K562 (cell line): ENCODE results near the gene PLTP. TPM values are rescaled to one million over a fixed set of nuclear protein-coding genes. Genes with fewer than 3 reads are reported as not detected.

Source experiments
- DEAF1 ChIP-seq: fragments of 450-650 bp; formaldehyde crosslinking; IDR thresholded peaks from 2 replicates; pipeline ENCODE4 v1.4.0; 2020; ENCODE audit warnings: mild to moderate bottlenecking, moderate library complexity
- EGR1 ChIP-seq: fragments of 450-650 bp; conservative IDR thresholded peaks from 2 replicates; pipeline ENCODE4 v1.6.1; 2017; ENCODE audit warnings: mild to moderate bottlenecking
- EP300 ChIP-seq: IDR thresholded peaks from 2 replicates; pipeline ENCODE4 v1.6.1; 2012; ENCODE audit warnings: low read length, improper control_type of control experiment
- MNT ChIP-seq, 2 experiments: fragments of 450-650 bp; conservative IDR thresholded peaks; 2 replicates each; pipeline ENCODE4 v1.6.1; 2017; ENCODE audit warnings: mild to moderate bottlenecking in 2 of 2, moderate library complexity in 2 of 2
- MYBL2 ChIP-seq, 2 experiments: fragments of 450-650 bp in 1 of 2; sonication (generic) in 1 of 2; formaldehyde crosslinking in 1 of 2; IDR thresholded peaks; 2 replicates each; pipeline versions ENCODE4 v1.6.1 to v1.8.1; 2017 to 2022; ENCODE audit warnings: borderline replicate concordance in 1 of 2, inconsistent platforms in 1 of 2, low read depth in 1 of 2, mild to moderate bottlenecking in 1 of 2, missing genetic modification reagents in 1 of 2, moderate library complexity in 1 of 2
- TAF9B ChIP-seq: fragments of 450-650 bp; IDR thresholded peaks from 2 replicates; pipeline ENCODE4 v1.6.1; 2018; ENCODE audit warnings: mild to moderate bottlenecking; ENCODE audit not compliant: partially characterized antibody
- XRCC4 ChIP-seq: IDR thresholded peaks from one replicate; pipeline ENCODE4 v1.6.1; 2011; ENCODE audit not compliant: insufficient read depth, insufficient read length; ENCODE audit errors: extremely low read depth
- ZFX ChIP-seq: sonication (generic); formaldehyde crosslinking; IDR thresholded peaks from 2 replicates; pipeline ENCODE4 v1.8.0; 2022; ENCODE audit warnings: mild to moderate bottlenecking, missing genetic modification reagents, moderate library complexity
- ZNF197 ChIP-seq: fragments of 200-800 bp; sonication (Bioruptor generic); IDR thresholded peaks from 2 replicates; pipeline ENCODE4 v1.6.1; 2016; ENCODE audit warnings: low read depth, missing genetic modification characterization, missing compliant biosample characterization
- ZNF263 ChIP-seq: sonication (generic); formaldehyde crosslinking; IDR thresholded peaks from 2 replicates; pipeline ENCODE4 v1.8.0; 2022; ENCODE audit warnings: mild to moderate bottlenecking, missing genetic modification reagents, borderline replicate concordance
- ZNF57 ChIP-seq: fragments of 450-650 bp; formaldehyde crosslinking; IDR thresholded peaks from 2 replicates; pipeline ENCODE4 v1.4.0; 2020; ENCODE audit warnings: mild to moderate bottlenecking, moderate library complexity
- ZNF609 ChIP-seq: sonication (generic); formaldehyde crosslinking; IDR thresholded peaks from 2 replicates; pipeline ENCODE4 v1.8.1; 2023; ENCODE audit warnings: missing genetic modification reagents, mild to moderate bottlenecking, borderline replicate concordance
- polyA plus RNA-seq, 8 experiments: library from polyadenylated mRNA; depleted of rRNA in 4 of 8; stranded (reverse) in 5 of 8; unstranded in 3 of 8; fragments of >200 nt; fragmentation: Nextera tagmentation in 2 of 8; fragmentation: Illumina TruSeq in 1 of 8; extraction: Ambion mirVana in 2 of 8; extraction: Trizol in 1 of 8; gene quantifications; 2 replicates each; pipeline versions ENCODE4 v1.2.1 to v1.2.3, GENCODE V29; 2011 to 2014; ENCODE audit warnings: inconsistent platforms in 1 of 8, missing spikeins in 1 of 8
- total RNA-seq, 7 experiments: library from RNA; depleted of rRNA in 6 of 7; stranded (reverse); fragments of >200 nt in 6 of 7; fragmentation: Illumina TruSeq in 2 of 7; extraction: Trizol in 2 of 7; gene quantifications; 2 replicates each; pipeline versions ENCODE4 v1.2.1 to v1.2.3, GENCODE V29; 2011 to 2021; ENCODE audit warnings: low replicate concordance in 1 of 7
- TF ChIP-seq, protein P1 (sequence below): fragments of 250-450 bp; sonication (Bioruptor Pico); IDR thresholded peaks from 2 replicates; pipeline ENCODE4 v1.8.0; 2022; ENCODE audit warnings: moderate library complexity, mild to moderate bottlenecking, inconsistent platforms
- TF ChIP-seq, protein P2 (sequence below): fragments of 450-650 bp; formaldehyde crosslinking; IDR thresholded peaks from 2 replicates; pipeline ENCODE4 v1.4.0; 2020; ENCODE audit warnings: mild to moderate bottlenecking, moderate library complexity
- TF ChIP-seq, protein P3 (sequence below): fragments of 450-650 bp; formaldehyde crosslinking; conservative IDR thresholded peaks from 2 replicates; pipeline ENCODE4 v1.4.0; 2022; ENCODE audit warnings: mild to moderate bottlenecking, missing genetic modification characterization

The PLTP gene
- total and polyA plus RNA-seq, 9 of the 15 experiments (the other 6 are each of a cell fraction or from before 2014, with no cell fraction given), result 2.8 to 29.3 (median 17.6) TPM

GRCh38 chr20:45935416-45936046, 23.6 kb upstream of the PLTP start (continued):
- TF ChIP-seq ZNF263 (CRISPR knock-in tag) (no peak), MNT (conservative IDR thresholded peaks at IDR 0.05) (0 out of 4 replicates have a peak, but pooled peaks of 1 of the 2 experiments have one; percentile 10), XRCC4 (no peak), EP300 (peak; percentile 95), ZFX (CRISPR knock-in tag) (no peak), DEAF1 (no peak), ZNF609 (0 out of 2 replicates have a peak, but pooled peaks have one; percentile 8), ZNF197 (CRISPR knock-in tag) (no peak; the same call in 1 of the 2 replicates), EGR1 (peak; percentile 78), MYBL2 (IDR thresholded peaks at IDR 0.05; ENCODE audit: low read depth) (peak; percentile 69), MYBL2 (CRISPR knock-in tag; IDR thresholded peaks at IDR 0.05; ENCODE audit: borderline replicate concordance) (no peak), TAF9B (no peak), ZNF57 (CRISPR knock-in tag) (no peak)
- TF ChIP-seq, protein P1, sequence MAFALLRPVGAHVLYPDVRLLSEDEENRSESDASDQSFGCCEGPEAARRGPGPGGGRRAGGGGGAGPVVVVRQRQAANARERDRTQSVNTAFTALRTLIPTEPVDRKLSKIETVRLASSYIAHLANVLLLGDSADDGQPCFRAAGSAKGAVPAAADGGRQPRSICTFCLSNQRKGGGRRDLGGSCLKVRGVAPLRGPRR (CRISPR knock-in tag), result no peak
- TF ChIP-seq, protein P2, sequence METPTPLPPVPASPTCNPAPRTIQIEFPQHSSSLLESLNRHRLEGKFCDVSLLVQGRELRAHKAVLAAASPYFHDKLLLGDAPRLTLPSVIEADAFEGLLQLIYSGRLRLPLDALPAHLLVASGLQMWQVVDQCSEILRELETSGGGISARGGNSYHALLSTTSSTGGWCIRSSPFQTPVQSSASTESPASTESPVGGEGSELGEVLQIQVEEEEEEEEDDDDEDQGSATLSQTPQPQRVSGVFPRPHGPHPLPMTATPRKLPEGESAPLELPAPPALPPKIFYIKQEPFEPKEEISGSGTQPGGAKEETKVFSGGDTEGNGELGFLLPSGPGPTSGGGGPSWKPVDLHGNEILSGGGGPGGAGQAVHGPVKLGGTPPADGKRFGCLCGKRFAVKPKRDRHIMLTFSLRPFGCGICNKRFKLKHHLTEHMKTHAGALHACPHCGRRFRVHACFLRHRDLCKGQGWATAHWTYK (CRISPR knock-in tag), result no peak
- TF ChIP-seq, protein P3, sequence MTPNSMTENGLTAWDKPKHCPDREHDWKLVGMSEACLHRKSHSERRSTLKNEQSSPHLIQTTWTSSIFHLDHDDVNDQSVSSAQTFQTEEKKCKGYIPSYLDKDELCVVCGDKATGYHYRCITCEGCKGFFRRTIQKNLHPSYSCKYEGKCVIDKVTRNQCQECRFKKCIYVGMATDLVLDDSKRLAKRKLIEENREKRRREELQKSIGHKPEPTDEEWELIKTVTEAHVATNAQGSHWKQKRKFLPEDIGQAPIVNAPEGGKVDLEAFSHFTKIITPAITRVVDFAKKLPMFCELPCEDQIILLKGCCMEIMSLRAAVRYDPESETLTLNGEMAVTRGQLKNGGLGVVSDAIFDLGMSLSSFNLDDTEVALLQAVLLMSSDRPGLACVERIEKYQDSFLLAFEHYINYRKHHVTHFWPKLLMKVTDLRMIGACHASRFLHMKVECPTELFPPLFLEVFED (CRISPR knock-in tag), result no peak
